OCI-LY7 (cell line): ENCODE results near the gene SLC12A3. TPM values are rescaled to one million over a fixed set of nuclear protein-coding genes. Genes with fewer than 3 reads are reported as not detected.

Experiments used
- BruUV-seq: library from RNA; stranded (reverse); fragments of 400-500 nt; replicated peaks from 2 replicates; lab custom pipeline; 2021; lab: Mats Ljungman, UMichigan
- CTCF ChIA-PET: fragments of 300-600 bp; sonication (Branson Sonifier 250); formaldehyde crosslinking; loops from one replicate; lab custom pipeline; 2022; ENCODE audit warnings: antibody characterized with exemption; ENCODE audit not compliant: unreplicated experiment; lab: Charles Lee
- POLR2A ChIA-PET: fragments of 300-600 bp; sonication (Branson Sonifier 250); formaldehyde crosslinking; loops from one replicate; lab custom pipeline; 2022; ENCODE audit warnings: antibody characterized with exemption; lab: Charles Lee
- DNase-seq: peaks from one replicate; pipeline ENCODE4 v3.0.0-alpha.2; 2015; ENCODE audit warnings: low spot score
- H2AFZ ChIP-seq: fragments of 200-600 bp; sonication (generic), shearing (Covaris generic); 2 replicates; pipeline ENCODE4 v1.6.1; 2014; ENCODE audit warnings: mild to moderate bottlenecking, antibody characterized with exemption, low read length, moderate library complexity
- H3K27ac ChIP-seq: fragments of 200-600 bp; sonication (generic); 2 replicates; pipeline ENCODE4 v1.5.1; 2014; ENCODE audit warnings: mixed run types, low read depth, mild to moderate bottlenecking, moderate library complexity, low read length, inconsistent platforms; ENCODE audit not compliant: poor library complexity, severe bottlenecking
- H3K36me3 ChIP-seq: fragments of 200-600 bp; sonication (generic); 2 replicates; pipeline ENCODE4 v1.6.1; 2014; ENCODE audit warnings: mild to moderate bottlenecking, antibody characterized with exemption, low read length, moderate library complexity, mixed read lengths; ENCODE audit not compliant: insufficient read depth
- H3K4me1 ChIP-seq: fragments of 200-600 bp; sonication (generic); 2 replicates; pipeline ENCODE4 v1.5.1; 2014; ENCODE audit warnings: mild to moderate bottlenecking, low read length; ENCODE audit not compliant: insufficient read depth, poor library complexity, severe bottlenecking
- H3K4me2 ChIP-seq: fragments of 200-600 bp; sonication (generic); 2 replicates; pipeline ENCODE4 v1.6.1; 2014; ENCODE audit warnings: mild to moderate bottlenecking, low read length
- H3K4me3 ChIP-seq: fragments of 200-600 bp; sonication (generic); 2 replicates; pipeline ENCODE4 v1.5.1; 2014; ENCODE audit warnings: mild to moderate bottlenecking, low read depth, low read length; ENCODE audit not compliant: poor library complexity, severe bottlenecking
- H3K79me2 ChIP-seq: fragments of 200-600 bp; sonication (generic); 2 replicates; pipeline ENCODE4 v1.6.1; 2016; ENCODE audit warnings: low read depth, mild to moderate bottlenecking, low read length, moderate library complexity, mixed read lengths; ENCODE audit not compliant: insufficient read depth
- H3K9me2 ChIP-seq: fragments of 200-600 bp; sonication (generic); 2 replicates; pipeline ENCODE4 v1.6.1; 2016; ENCODE audit warnings: mild to moderate bottlenecking, low read length, mixed read lengths; ENCODE audit not compliant: insufficient read depth
- H3K9me3 ChIP-seq: fragments of 200-600 bp; sonication (generic); 2 replicates; pipeline ENCODE4 v1.6.1; 2014; ENCODE audit warnings: mild to moderate bottlenecking, mixed run types, low read length, mixed read lengths
- H4K20me1 ChIP-seq: fragments of 200-600 bp; sonication (generic); 2 replicates; pipeline ENCODE4 v1.6.1; 2014; ENCODE audit warnings: mild to moderate bottlenecking, antibody characterized with exemption, low read length, moderate library complexity, mixed read lengths; ENCODE audit not compliant: insufficient read depth
- CTCF ChIP-seq: fragments of 200-600 bp; sonication (generic); conservative IDR thresholded peaks from 2 replicates; pipeline ENCODE4 v1.5.1; 2014; ENCODE audit warnings: mild to moderate bottlenecking, antibody characterized with exemption, low read length, moderate library complexity, mixed read lengths
- EZH2phosphoT487 ChIP-seq: fragments of 200-600 bp; sonication (generic); IDR thresholded peaks from 2 replicates; pipeline ENCODE4 v1.6.1; 2018; ENCODE audit warnings: low read depth, borderline replicate concordance, mild to moderate bottlenecking, mixed run types, antibody characterized with exemption, low read length, moderate library complexity, mixed read lengths
- intact Hi-C: fragments of 100-400 bp; cut with micrococcal nuclease; formaldehyde crosslinking; loops from one replicate; pipeline ENCODE4 v1.10.0; 2022; ENCODE audit not compliant: unreplicated experiment
- total RNA-seq, 2 experiments: library from RNA; depleted of rRNA in 1 of 2; stranded (reverse); fragments of >200 nt in 1 of 2; shearing (Covaris generic) in 1 of 2; gene quantifications; 2 replicates each; pipeline ENCODE4 v1.2.3, GENCODE V29; 2014 to 2022

The SLC12A3 gene
- total RNA-seq, 2 experiments from 2014 or later, result 0.25 to 0.88 TPM

GRCh38 chr16:56855946-56856345 is 9.1 kb upstream of the SLC12A3 start:
- DNase-seq, result no peak
- no TSS peak for BruUV-seq
- Histone ChIP-seq H3K4me2 (no peak overlapping the region), H3K4me1 (peaks cover 36% of the 10 kb centered on the region), H3K4me3 (no peak overlapping the region), H3K27ac (no peak overlapping the region), H3K36me3 (no peaks in the 10 kb centered on the region), H3K9me3 (no peaks in the 10 kb centered on the region), H4K20me1 (no peaks in the 10 kb centered on the region), H2AFZ (no peak overlapping the region), H3K9me2 (no peaks in the 10 kb centered on the region), H3K79me2 (no peaks in the 10 kb centered on the region)
- TF ChIP-seq CTCF (no peak), EZH2phosphoT487 (no peak)
- CTCF ChIA-PET, result interaction anchor here (0.8 to 1.5 kb wide), 2 partner anchors 12 to 13 kb away, joined by 3 to 4 read pairs; no protein-coding TSS in a partner anchor
- intact Hi-C loops, result no loop called here
- POLR2A ChIA-PET, result interaction anchor here (0.6 to 1.2 kb wide), 4 partner anchors 25 to 94 kb away, joined by 3 to 4 read pairs (median 4); no protein-coding TSS in a partner anchor

- Histone ChIP-seq H3K4me3 (no peak overlapping the region), H3K36me3 (no peaks in the 10 kb centered on the region), H4K20me1 (no peaks in the 10 kb centered on the region), H3K4me2 (no peak overlapping the region), H3K9me2 (no peaks in the 10 kb centered on the region), H3K27ac (no peak overlapping the region), H2AFZ (no peak overlapping the region), H3K4me1 (peaks cover 42% of the 10 kb centered on the region), H3K9me3 (no peaks in the 10 kb centered on the region), H3K79me2 (no peaks in the 10 kb centered on the region)
- TF ChIP-seq CTCF (no peak), EZH2phosphoT487 (no peak)
- no peak for DNase-seq
- intact Hi-C loops, result no loop called here
- CTCF ChIA-PET, result interaction anchor here (1.5 to 1.6 kb wide), 2 partner anchors 11 to 12 kb away, joined by 3 to 4 read pairs; no protein-coding TSS in a partner anchor
- POLR2A ChIA-PET, result interaction anchor here (0.7 to 1.1 kb wide), 2 partner anchors 26 to 210 kb away, joined by 3 to 4 read pairs; no protein-coding TSS in a partner anchor
- no TSS peak for BruUV-seq
Observed at GRCh38 chr16:56856876-56857447, 8.0 kb upstream of the SLC12A3 start.

- peaks cover 47% of the 10 kb centered on the region for H3K4me1 ChIP-seq
- H2AFZ ChIP-seq, result no peak overlapping the region
- DNase-seq, result no peak
- H3K4me3 ChIP-seq, result no peak overlapping the region
- no peaks in the 10 kb centered on the region for H4K20me1 ChIP-seq
- no peak for TF ChIP-seq CTCF
- H3K27ac ChIP-seq, result no peak overlapping the region
- no TSS peak for BruUV-seq
- no peaks in the 10 kb centered on the region for H3K9me3 ChIP-seq
- POLR2A ChIA-PET, result interaction anchor here (0.7 to 2.2 kb wide), 6 partner anchors 11 to 93 kb away, joined by 3 to 12 read pairs (median 7); no protein-coding TSS in a partner anchor
- H3K9me2 ChIP-seq, result no peaks in the 10 kb centered on the region
- intact Hi-C loops, result no loop called here
- CTCF ChIA-PET, result interaction anchor here (0.8 kb wide), 1 partner anchor 93 kb away, joined by 5 read pairs; no protein-coding TSS in a partner anchor
- no peaks in the 10 kb centered on the region for H3K79me2 ChIP-seq
- H3K4me2 ChIP-seq, result no peak overlapping the region
- H3K36me3 ChIP-seq, result no peaks in the 10 kb centered on the region
Observed at GRCh38 chr16:56858374-56858773, 6.6 kb upstream of the SLC12A3 start.
